ENCODE measurements around the gene ABHD5.

DNA sequence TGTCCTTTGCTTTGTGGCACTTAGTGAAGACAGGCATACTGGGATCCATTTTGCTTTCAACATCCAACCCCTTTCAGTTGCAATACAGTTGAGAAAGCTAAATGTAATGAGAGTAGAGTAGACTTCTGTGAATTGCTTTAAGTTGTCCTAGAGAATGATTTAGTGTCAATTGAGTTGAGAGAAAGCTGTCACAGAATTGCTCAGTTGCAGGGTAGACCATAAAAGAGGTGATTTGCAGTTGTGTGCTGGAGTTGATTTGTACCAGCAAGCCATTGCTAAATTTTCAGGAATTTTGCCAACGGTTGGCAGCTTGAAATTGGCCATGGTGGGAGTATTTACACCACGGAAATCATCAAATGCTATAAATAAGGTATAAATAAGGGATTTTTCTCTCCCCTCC lies 2.2 kb downstream of the ABHD5 start:
- no peak for TF ChIP-seq GATA3 (IDR thresholded peaks at IDR 0.05; ENCODE audit: low read depth, low read length)
- TF ChIP-seq GATA2 (IDR thresholded peaks at IDR 0.05; ENCODE audit: low read depth, low read length), result no peak

Measured in SH-SY5Y (cell line).